Renal pelvis (tissue), 4 donors: ENCODE measurements around the gene MYF6. TPM values are rescaled to one million over a fixed set of nuclear protein-coding genes. Genes with fewer than 3 reads are reported as not detected.

Experiments
- DNase-seq: peaks from one replicate; pipeline ENCODE4 v3.0.0-alpha.2; 2013
- polyA plus RNA-seq, 3 donors: library from polyadenylated mRNA; unstranded; fragments of 120-200 nt; gene quantifications; one replicate each; pipeline ENCODE4 v1.2.1, GENCODE V29; 2013; ENCODE audit not compliant: insufficient read length in 3 of 3

Gene MYF6
- polyA plus RNA-seq, 3 donors, result 0.20 TPM; not detected in 2

DNA sequence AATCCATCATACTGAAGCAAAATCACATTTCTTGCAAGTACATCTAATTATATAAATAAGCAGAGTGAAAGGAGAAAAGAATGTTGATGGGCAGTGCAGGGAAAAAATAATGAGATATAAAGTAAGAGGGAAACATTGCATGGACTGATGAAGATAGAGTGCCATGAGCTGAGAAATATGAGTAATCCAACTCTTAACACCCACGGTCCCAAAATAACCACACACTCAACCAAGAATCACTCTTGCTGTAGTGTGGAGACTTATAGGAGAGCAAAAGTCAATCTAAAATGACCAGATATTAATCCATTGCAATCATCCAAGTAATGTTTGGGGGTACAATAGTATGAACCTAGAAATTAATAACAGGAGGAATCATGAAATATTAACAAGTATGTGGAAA lies 49.4 kb downstream of the MYF6 start:
- no peak for DNase-seq

Other genes starting within 250 kb of the MYF6 start
- gene MYF5, start 9.3 kb downstream of the MYF6 start, polyA plus RNA-seq, result under 1 TPM in 2 of 3 donors, not detected in 1; 0.10 to 0.18 TPM
- gene LIN7A, start 230.3 kb downstream of the MYF6 start, polyA plus RNA-seq, result 10 to 100 TPM; 19.2 to 22.4 (median 21.2) TPM